CD4-positive, alpha-beta memory T cell (primary cell): ENCODE data around the gene IL17RC. TPM values are rescaled to one million over a fixed set of nuclear protein-coding genes. Genes with fewer than 3 reads are reported as not detected.
A peak's percentile ranks its signal among the peaks of the same experiment; 100 is the strongest.
"Not testable (repeated sequence)": the region's sequence is repeated elsewhere in the genome, so short reads cannot be mapped to it uniquely, and the experiment has no call there.

Experiments used
- CTCF ChIA-PET: fragments of 350-600 bp; sonication (Branson Sonifier 250); formaldehyde crosslinking; loops from one replicate; lab custom pipeline; 2021; ENCODE audit warnings: inconsistent platforms; ENCODE audit not compliant: partially characterized antibody; lab: Charles Lee
- POLR2A ChIA-PET: fragments of 350-600 bp; sonication (Branson Sonifier 250); formaldehyde crosslinking; loops from one replicate; lab custom pipeline; 2021; ENCODE audit not compliant: partially characterized antibody; lab: Charles Lee
- DNase-seq, 5 donors: peaks; one replicate each; pipeline versions ENCODE4 v3.0.0 to v3.0.0-alpha.2; 2020 to 2022; ENCODE audit warnings: mixed read lengths in 1 of 5
- H3K27ac ChIP-seq: one replicate; pipeline ENCODE4 v1.7.0; 2013; ENCODE audit warnings: low read depth, low read length
- H3K27me3 ChIP-seq: 2 replicates; pipeline ENCODE4 v1.7.0; 2013; ENCODE audit warnings: mild to moderate bottlenecking, low read length, moderate library complexity; ENCODE audit not compliant: insufficient read depth
- H3K36me3 ChIP-seq: 2 replicates; pipeline ENCODE4 v1.7.0; 2013; ENCODE audit warnings: mild to moderate bottlenecking, low read length, moderate library complexity; ENCODE audit not compliant: insufficient read depth
- H3K4me1 ChIP-seq: 2 replicates; pipeline ENCODE4 v1.7.0; 2013; ENCODE audit warnings: mild to moderate bottlenecking, low read length, moderate library complexity; ENCODE audit not compliant: insufficient read depth
- H3K4me3 ChIP-seq, 2 donors: one replicate each; pipeline ENCODE4 v1.7.0; 2013; ENCODE audit warnings: low read length in 2 of 2, mild to moderate bottlenecking in 1 of 2
- H3K9me3 ChIP-seq, 2 donors: one replicate each; pipeline ENCODE4 v1.7.0; 2013; ENCODE audit warnings: low read length in 2 of 2, control low read depth in 1 of 2; ENCODE audit not compliant: control insufficient read depth in 1 of 2
- H3K27ac Mint-ChIP-seq, 7 donors: one replicate each; pipeline ENCODE4 v1.8.0; 2020 to 2021; ENCODE audit warnings: mixed read lengths in 7 of 7, mild to moderate bottlenecking in 6 of 7, inconsistent platforms in 3 of 7, moderate library complexity in 3 of 7
- H3K27me3 Mint-ChIP-seq, 2 donors: one replicate each; pipeline ENCODE4 v1.8.0; 2020 to 2021; ENCODE audit warnings: mixed read lengths in 2 of 2
- H3K36me3 Mint-ChIP-seq, 2 donors: one replicate each; pipeline ENCODE4 v1.8.0; 2020 to 2021; ENCODE audit warnings: mixed read lengths in 2 of 2, inconsistent platforms in 1 of 2, mild to moderate bottlenecking in 1 of 2
- H3K4me1 Mint-ChIP-seq, 4 donors: one replicate each; pipeline ENCODE4 v1.8.0; 2020 to 2021; ENCODE audit warnings: mixed read lengths in 4 of 4, mild to moderate bottlenecking in 1 of 4
- H3K4me3 Mint-ChIP-seq, 8 donors: one replicate each; pipeline ENCODE4 v1.8.0; 2020 to 2021; ENCODE audit warnings: mixed read lengths in 8 of 8, mild to moderate bottlenecking in 7 of 8, moderate library complexity in 6 of 8, inconsistent platforms in 3 of 8
- H3K9me3 Mint-ChIP-seq, 8 donors: one replicate each; pipeline ENCODE4 v1.8.0; 2020 to 2021; ENCODE audit warnings: mixed read lengths in 8 of 8, mild to moderate bottlenecking in 5 of 8, inconsistent platforms in 3 of 8, moderate library complexity in 1 of 8
- intact Hi-C: fragments of 100-400 bp; cut with micrococcal nuclease; formaldehyde crosslinking; loops from one replicate; pipeline ENCODE4 v1.15.1; 2023
- polyA plus RNA-seq, 2 donors: library from polyadenylated mRNA; unstranded; fragments of 300-500 nt; fragmentation: Illumina TruSeq; gene quantifications; one replicate each; pipeline ENCODE4 v1.2.3, GENCODE V29; 2021
- total RNA-seq, 2 experiments: library from RNA; stranded (reverse); gene quantifications; one replicate each; pipeline ENCODE4 v1.2.3, GENCODE V29; 2021

The IL17RC gene
- total and polyA plus RNA-seq, 4 experiments from 2014 or later = 0.61 to 8.4 (median 3.4) TPM

GRCh38 chr3:9893739-9894138, 23.2 kb upstream of the IL17RC start:
- Histone ChIP-seq H3K27me3 (no peaks in the 10 kb centered on the region), H3K9me3 (no peaks in the 10 kb centered on the region), H3K27ac (no peak overlapping the region), H3K36me3 (peaks cover 10% of the 10 kb centered on the region), H3K4me3 (no peak overlapping the region), H3K4me1 (peaks cover 39% of the 10 kb centered on the region)
- ChIA-PET POLR2A (interaction anchor here (5.3 to 6.4 kb wide), 2 partner anchors 8 to 39 kb away, joined by 40 to 75 read pairs; partner anchors contain the start of genes CRELD1 and IL17RE), CTCF (interaction anchor here (1.3 to 1.7 kb wide), 2 partner anchors 27 to 39 kb away, joined by 3 to 7 read pairs; partner anchors contain the start of gene CRELD1)
- Mint-ChIP-seq H3K36me3 (peaks cover 24 to 38% of the 10 kb centered on the region in 2 donors), H3K4me1 (peaks cover 31 to 59% (median 47%) of the 10 kb centered on the region in 4 donors), H3K4me3 (peak overlapping the region in 3 of 8 donors; percentile 4 to 33 (median 18)), H3K27ac (peak overlapping the region; percentile 23 to 85 (median 51)), H3K27me3 (no peaks in the 10 kb centered on the region), H3K9me3 (no peaks in the 10 kb centered on the region)
- no peak for DNase-seq
- intact Hi-C loops = no loop called here

- DNase-seq, H3K9me3 ChIP-seq, POLR2A ChIA-PET, H3K27me3 ChIP-seq, H3K4me3 Mint-ChIP-seq, H3K27me3 Mint-ChIP-seq, H3K9me3 Mint-ChIP-seq, H3K4me3 ChIP-seq, H3K27ac ChIP-seq, intact Hi-C loops: not testable (repeated sequence)
- Mint-ChIP-seq H3K27ac (peak overlapping the region in 6 of 7 donors; percentile 0 to 89 (median 38)), H3K36me3 (peaks cover 24 to 31% of the 10 kb centered on the region in 2 donors), H3K4me1 (peaks cover 34 to 59% (median 42%) of the 10 kb centered on the region in 4 donors)
- CTCF ChIA-PET = interaction anchor here (1.3 kb wide), 1 partner anchor 50 kb away, joined by 3 read pairs; no protein-coding TSS in a partner anchor
- Histone ChIP-seq H3K4me1 (peaks cover 33% of the 10 kb centered on the region), H3K36me3 (peaks cover 10% of the 10 kb centered on the region)
Observed at GRCh38 chr3:9895715-9896114, 21.2 kb upstream of the IL17RC start.

- CTCF ChIA-PET, H3K4me3 Mint-ChIP-seq: not testable (repeated sequence)
Observed at GRCh38 chr3:9896755-9897407, 20.0 kb upstream of the IL17RC start.

GRCh38 chr3:9897408-9898372, 19.2 kb upstream of the IL17RC start:
- Histone ChIP-seq H3K27me3 (no peaks in the 10 kb centered on the region), H3K27ac (no peak overlapping the region), H3K9me3 (no peaks in the 10 kb centered on the region), H3K36me3 (peaks cover 10% of the 10 kb centered on the region), H3K4me3 (no peak overlapping the region), H3K4me1 (peaks cover 35% of the 10 kb centered on the region)
- H3K27ac Mint-ChIP-seq = peak overlapping the region in 5 of 7 donors; percentile 15 to 72 (median 55)
- ChIA-PET POLR2A (interaction anchor here (1.4 kb wide), 1 partner anchor 35 kb away, joined by 3 read pairs; no protein-coding TSS in a partner anchor), CTCF (no interaction called here)
- no peaks in the 10 kb centered on the region for H3K9me3 Mint-ChIP-seq
- DNase-seq = no peak
- H3K4me3 Mint-ChIP-seq = no peak overlapping the region
- intact Hi-C loops = no loop called here
- H3K27me3 Mint-ChIP-seq = no peaks in the 10 kb centered on the region
- peaks cover 19 to 21% of the 10 kb centered on the region in 2 donors for H3K36me3 Mint-ChIP-seq
- peaks cover 33 to 57% (median 43%) of the 10 kb centered on the region in 4 donors for H3K4me1 Mint-ChIP-seq

More at GRCh38 chr3:9896755-9897407, 20.0 kb upstream of the IL17RC start:
- Histone ChIP-seq H3K4me1 (peaks cover 34% of the 10 kb centered on the region), H3K36me3 (peaks cover 10% of the 10 kb centered on the region)
- intact Hi-C loops, H3K27me3 ChIP-seq, H3K27me3 Mint-ChIP-seq, H3K4me3 ChIP-seq, H3K27ac ChIP-seq, H3K9me3 ChIP-seq, DNase-seq, H3K9me3 Mint-ChIP-seq: not testable (repeated sequence)
- Mint-ChIP-seq H3K36me3 (peaks cover 24 to 25% of the 10 kb centered on the region in 2 donors), H3K4me1 (peaks cover 31 to 57% (median 41%) of the 10 kb centered on the region in 4 donors), H3K27ac (peak overlapping the region in 4 of 7 donors; percentile 13 to 68 (median 51))
- POLR2A ChIA-PET = interaction anchor here (1.4 kb wide), 1 partner anchor 35 kb away, joined by 3 read pairs; no protein-coding TSS in a partner anchor

GRCh38 chr3:9898467-9899241, 18.2 kb upstream of the IL17RC start:
- Mint-ChIP-seq H3K4me1 (peaks cover 36 to 58% (median 44%) of the 10 kb centered on the region in 4 donors), H3K4me3 (no peak overlapping the region), H3K27ac (peak overlapping the region; percentile 39 to 72 (median 50)), H3K36me3 (peaks cover 11 to 12% of the 10 kb centered on the region in 2 donors), H3K27me3 (no peaks in the 10 kb centered on the region), H3K9me3 (no peaks in the 10 kb centered on the region)
- Histone ChIP-seq H3K9me3 (no peaks in the 10 kb centered on the region), H3K27ac (no peak overlapping the region), H3K27me3 (no peaks in the 10 kb centered on the region), H3K36me3 (peaks cover 1% of the 10 kb centered on the region), H3K4me1 (peaks cover 41% of the 10 kb centered on the region), H3K4me3 (no peak overlapping the region)
- intact Hi-C loops = no loop called here
- DNase-seq = no peak
- ChIA-PET CTCF (no interaction called here), POLR2A (interaction anchor here (0.5 to 1.4 kb wide), 2 partner anchors 28 to 34 kb away, joined by 3 read pairs; no protein-coding TSS in a partner anchor)

- intact Hi-C loops = no loop called here
- POLR2A ChIA-PET = no interaction called here
- Histone ChIP-seq H3K27ac (no peak overlapping the region), H3K36me3 (no peaks in the 10 kb centered on the region), H3K9me3 (no peaks in the 10 kb centered on the region), H3K4me1 (peaks cover 35% of the 10 kb centered on the region), H3K27me3 (no peaks in the 10 kb centered on the region), H3K4me3 (no peak overlapping the region)
- Mint-ChIP-seq H3K27me3 (no peaks in the 10 kb centered on the region), H3K27ac (peak overlapping the region in 2 of 7 donors; percentile 36 to 39), H3K36me3 (peaks cover 5 to 6% of the 10 kb centered on the region in 2 donors), H3K4me3 (no peak overlapping the region), H3K9me3 (no peaks in the 10 kb centered on the region), H3K4me1 (peaks cover 33 to 51% (median 41%) of the 10 kb centered on the region in 4 donors)
- CTCF ChIA-PET = no interaction called here
- DNase-seq = no peak
Observed at GRCh38 chr3:9899289-9899791, 17.6 kb upstream of the IL17RC start.
